Nephron (organoid): ENCODE measurements around the gene TMEM63C.

Experiments used
- H3K27ac Mint-ChIP-seq, 3 experiments: 2 replicates each; pipeline ENCODE4 v1.8.0; 2020; ENCODE audit warnings: mixed read lengths in 3 of 3, mild to moderate bottlenecking in 2 of 3, moderate library complexity in 1 of 3
- H3K27me3 Mint-ChIP-seq: 2 replicates; pipeline ENCODE4 v1.8.0; 2021; ENCODE audit warnings: low read depth, mild to moderate bottlenecking, moderate library complexity, mixed read lengths
- H3K36me3 Mint-ChIP-seq: 2 replicates; pipeline ENCODE4 v1.8.0; 2020; ENCODE audit warnings: low read depth, mixed read lengths
- H3K4me1 Mint-ChIP-seq: 2 replicates; pipeline ENCODE4 v1.8.0; 2020; ENCODE audit warnings: mixed read lengths
- H3K4me3 Mint-ChIP-seq, 3 experiments: 2 replicates each; pipeline ENCODE4 v1.8.0; 2020; ENCODE audit warnings: mild to moderate bottlenecking in 3 of 3, mixed read lengths in 3 of 3, moderate library complexity in 2 of 3
- H3K9me3 Mint-ChIP-seq: 2 replicates; pipeline ENCODE4 v1.8.0; 2020; ENCODE audit warnings: mixed read lengths
- CTCF ChIP-seq, 3 experiments: fragments of 200-600 bp; sonication (generic); IDR thresholded peaks; one replicate each; pipeline ENCODE4 v1.5.0; 2021; ENCODE audit warnings: antibody characterized with exemption in 3 of 3; ENCODE audit not compliant: unreplicated experiment in 3 of 3

The TMEM63C gene

GRCh38 chr14:77219591-77219990 is 38.0 kb downstream of the TMEM63C start:
- Mint-ChIP-seq H3K27me3 (peaks cover 65% of the 10 kb centered on the region), H3K27ac (no peak overlapping the region), H3K4me1 (no peaks in the 10 kb centered on the region), H3K4me3 (no peak overlapping the region), H3K36me3 (no peaks in the 10 kb centered on the region), H3K9me3 (no peaks in the 10 kb centered on the region)
- TF ChIP-seq CTCF (IDR thresholded peaks at IDR 0.05; ENCODE audit: unreplicated experiment in 3 of 3) = no peak

GRCh38 chr14:77220246-77221017 is 38.8 kb downstream of the TMEM63C start:
- peaks cover 57% of the 10 kb centered on the region for H3K27me3 Mint-ChIP-seq
- no peaks in the 10 kb centered on the region for H3K9me3 Mint-ChIP-seq
- TF ChIP-seq CTCF (IDR thresholded peaks at IDR 0.05; ENCODE audit: unreplicated experiment in 3 of 3) = no peak
- H3K4me3 Mint-ChIP-seq = no peak overlapping the region
- H3K4me1 Mint-ChIP-seq = no peaks in the 10 kb centered on the region
- no peak overlapping the region for H3K27ac Mint-ChIP-seq
- H3K36me3 Mint-ChIP-seq = no peaks in the 10 kb centered on the region

GRCh38 chr14:77221241-77221871 is 39.8 kb downstream of the TMEM63C start:
- Mint-ChIP-seq H3K9me3 (no peaks in the 10 kb centered on the region), H3K27ac (no peak overlapping the region), H3K36me3 (no peaks in the 10 kb centered on the region), H3K4me1 (no peaks in the 10 kb centered on the region), H3K27me3 (peaks cover 55% of the 10 kb centered on the region), H3K4me3 (no peak overlapping the region)
- TF ChIP-seq CTCF (IDR thresholded peaks at IDR 0.05; ENCODE audit: unreplicated experiment in 3 of 3) = no peak

- H3K27me3 Mint-ChIP-seq = peaks cover 47% of the 10 kb centered on the region
- no peaks in the 10 kb centered on the region for H3K36me3 Mint-ChIP-seq
- H3K4me3 Mint-ChIP-seq = no peak overlapping the region
- H3K4me1 Mint-ChIP-seq = no peaks in the 10 kb centered on the region
- H3K27ac Mint-ChIP-seq = no peak overlapping the region
- TF ChIP-seq CTCF (IDR thresholded peaks at IDR 0.05; ENCODE audit: unreplicated experiment in 3 of 3) = no peak
- H3K9me3 Mint-ChIP-seq = no peaks in the 10 kb centered on the region
Observed at GRCh38 chr14:77222546-77223225, 41.1 kb downstream of the TMEM63C start.

GRCh38 chr14:77224212-77224611 is 42.6 kb downstream of the TMEM63C start:
- Mint-ChIP-seq H3K27ac (no peak overlapping the region), H3K4me1 (no peaks in the 10 kb centered on the region), H3K4me3 (no peak overlapping the region), H3K9me3 (no peaks in the 10 kb centered on the region), H3K36me3 (no peaks in the 10 kb centered on the region), H3K27me3 (peaks cover 50% of the 10 kb centered on the region)
- TF ChIP-seq CTCF (IDR thresholded peaks at IDR 0.05; ENCODE audit: unreplicated experiment in 3 of 3) = no peak
